NB4 (cell line): ENCODE data around the gene SLC5A4.

Source experiments
- CTCF ChIP-seq: IDR thresholded peaks from one replicate; pipeline ENCODE4 v1.5.1; 2012; ENCODE audit warnings: low read depth, low read length
- POLR2A ChIP-seq: IDR thresholded peaks from 2 replicates; pipeline ENCODE4 v1.6.1; 2011; ENCODE audit warnings: mild to moderate bottlenecking; ENCODE audit not compliant: insufficient read length; ENCODE audit errors: extremely low read depth

- TF ChIP-seq CTCF = no peak
- no peak for TF ChIP-seq POLR2A
Observed at GRCh38 chr22:32205974-32206773, 49.0 kb downstream of the SLC5A4 start.
